ENCODE results near the gene LRMDA. TPM values are rescaled to one million over a fixed set of nuclear protein-coding genes. Genes with fewer than 3 reads are reported as not detected.

LRMDA gene
- total RNA-seq, 2 experiments from 2014 or later: not detected

DNA sequence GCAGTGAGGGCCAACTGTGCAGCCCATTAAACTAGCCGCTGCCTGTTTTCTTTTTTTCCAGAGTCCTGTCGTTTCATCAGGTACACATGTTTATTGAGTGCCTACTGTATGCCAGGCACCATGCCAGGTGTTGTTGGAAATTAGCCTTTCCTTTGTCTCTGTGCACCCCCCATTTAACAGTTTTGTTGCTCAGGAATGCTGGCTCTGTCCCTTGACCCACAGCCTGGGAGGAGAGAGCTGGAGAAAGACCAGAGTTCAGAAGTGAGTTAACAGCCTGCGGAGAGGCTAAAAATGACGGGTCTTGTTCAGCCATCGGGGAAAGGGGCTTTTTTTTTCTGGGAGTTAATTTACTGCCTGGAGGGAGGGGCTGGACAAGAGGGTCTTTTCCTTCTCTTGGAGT is 1.3 kb downstream of the LRMDA start:
- no peaks in the 10 kb centered on the region for H3K9me3 ChIP-seq (ENCODE audit: control insufficient read depth in 1 of 2, insufficient read depth in 1 of 2, low read length in 2 of 2)
- H3K27ac Mint-ChIP-seq: no peak overlapping the region
- intact Hi-C loops (cut with DNase I, micrococcal nuclease): no loop called here
- H3K4me3 Mint-ChIP-seq: no peak overlapping the region
- H3K36me3 Mint-ChIP-seq (ENCODE audit: low read depth): no peaks in the 10 kb centered on the region
- ChIA-PET POLR2A (no interaction called here), CTCF (no interaction called here)
- H3K4me1 Mint-ChIP-seq (ENCODE audit: low read depth): peaks cover 7% of the 10 kb centered on the region
- H3K4me1 ChIP-seq (ENCODE audit: insufficient read depth, low read length): peaks cover 3% of the 10 kb centered on the region
- no peak overlapping the region for H3K4me3 ChIP-seq (ENCODE audit: low read length)
- TF ChIP-seq, protein P1, sequence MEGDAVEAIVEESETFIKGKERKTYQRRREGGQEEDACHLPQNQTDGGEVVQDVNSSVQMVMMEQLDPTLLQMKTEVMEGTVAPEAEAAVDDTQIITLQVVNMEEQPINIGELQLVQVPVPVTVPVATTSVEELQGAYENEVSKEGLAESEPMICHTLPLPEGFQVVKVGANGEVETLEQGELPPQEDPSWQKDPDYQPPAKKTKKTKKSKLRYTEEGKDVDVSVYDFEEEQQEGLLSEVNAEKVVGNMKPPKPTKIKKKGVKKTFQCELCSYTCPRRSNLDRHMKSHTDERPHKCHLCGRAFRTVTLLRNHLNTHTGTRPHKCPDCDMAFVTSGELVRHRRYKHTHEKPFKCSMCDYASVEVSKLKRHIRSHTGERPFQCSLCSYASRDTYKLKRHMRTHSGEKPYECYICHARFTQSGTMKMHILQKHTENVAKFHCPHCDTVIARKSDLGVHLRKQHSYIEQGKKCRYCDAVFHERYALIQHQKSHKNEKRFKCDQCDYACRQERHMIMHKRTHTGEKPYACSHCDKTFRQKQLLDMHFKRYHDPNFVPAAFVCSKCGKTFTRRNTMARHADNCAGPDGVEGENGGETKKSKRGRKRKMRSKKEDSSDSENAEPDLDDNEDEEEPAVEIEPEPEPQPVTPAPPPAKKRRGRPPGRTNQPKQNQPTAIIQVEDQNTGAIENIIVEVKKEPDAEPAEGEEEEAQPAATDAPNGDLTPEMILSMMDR (IDR thresholded peaks at IDR 0.05): no peak
- H3K27me3 ChIP-seq (ENCODE audit: control insufficient read depth in 1 of 2, insufficient read depth in 2 of 2, low read length in 2 of 2): peaks cover 40 to 50% of the 10 kb centered on the region in 2 experiments
- H3K9me3 Mint-ChIP-seq: no peaks in the 10 kb centered on the region
- peaks cover 76% of the 10 kb centered on the region for H3K27me3 Mint-ChIP-seq
- H3K36me3 ChIP-seq (ENCODE audit: insufficient read depth, low read length): no peaks in the 10 kb centered on the region
- ATAC-seq (ENCODE audit: poor library complexity) (no peak), DNase-seq (no peak)
- no peak overlapping the region for H3K27ac ChIP-seq (ENCODE audit: low read depth in 1 of 2, low read length in 2 of 2)

DNA sequence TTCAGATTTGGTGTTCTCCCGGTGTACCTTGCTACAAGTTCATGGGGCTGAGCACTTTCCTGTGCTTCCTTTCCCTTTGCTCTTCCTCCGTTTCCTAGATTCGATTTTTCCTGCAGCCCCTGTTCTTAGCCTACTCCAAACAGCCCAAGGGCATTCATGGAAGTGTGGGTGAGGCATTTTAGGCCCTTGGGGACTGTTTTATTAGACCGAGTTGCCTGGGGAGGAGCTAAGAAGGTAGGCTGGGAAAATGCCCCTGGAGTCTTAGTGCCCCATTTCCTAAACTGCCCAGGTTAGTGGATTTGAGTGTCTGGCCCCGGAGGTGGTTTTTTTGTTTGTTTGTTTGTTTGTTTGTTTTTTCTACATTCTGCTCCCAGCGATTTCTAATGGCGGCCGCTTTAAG is 1.8 kb downstream of the LRMDA start:
- Mint-ChIP-seq H3K4me3 (no peak overlapping the region), H3K9me3 (no peaks in the 10 kb centered on the region), H3K27ac (no peak overlapping the region), H3K27me3 (peaks cover 74% of the 10 kb centered on the region), H3K4me1 (ENCODE audit: low read depth) (peaks cover 7% of the 10 kb centered on the region), H3K36me3 (ENCODE audit: low read depth) (no peaks in the 10 kb centered on the region)
- CTCF ChIA-PET: no interaction called here
- TF ChIP-seq, protein P1 (IDR thresholded peaks at IDR 0.05): no peak
- ATAC-seq (ENCODE audit: poor library complexity) (no peak), DNase-seq (no peak)
- H3K36me3 ChIP-seq (ENCODE audit: insufficient read depth, low read length): no peaks in the 10 kb centered on the region
- POLR2A ChIA-PET: no interaction called here
- no peak overlapping the region for H3K4me3 ChIP-seq (ENCODE audit: low read length)
- H3K27ac ChIP-seq (ENCODE audit: low read depth in 1 of 2, low read length in 2 of 2): no peak overlapping the region
- H3K27me3 ChIP-seq (ENCODE audit: control insufficient read depth in 1 of 2, insufficient read depth in 2 of 2, low read length in 2 of 2): peaks cover 40 to 50% of the 10 kb centered on the region in 2 experiments
- H3K9me3 ChIP-seq (ENCODE audit: control insufficient read depth in 1 of 2, insufficient read depth in 1 of 2, low read length in 2 of 2): no peaks in the 10 kb centered on the region
- intact Hi-C loops (cut with DNase I, micrococcal nuclease): no loop called here
- peaks cover 3% of the 10 kb centered on the region for H3K4me1 ChIP-seq (ENCODE audit: insufficient read depth, low read length)

DNA sequence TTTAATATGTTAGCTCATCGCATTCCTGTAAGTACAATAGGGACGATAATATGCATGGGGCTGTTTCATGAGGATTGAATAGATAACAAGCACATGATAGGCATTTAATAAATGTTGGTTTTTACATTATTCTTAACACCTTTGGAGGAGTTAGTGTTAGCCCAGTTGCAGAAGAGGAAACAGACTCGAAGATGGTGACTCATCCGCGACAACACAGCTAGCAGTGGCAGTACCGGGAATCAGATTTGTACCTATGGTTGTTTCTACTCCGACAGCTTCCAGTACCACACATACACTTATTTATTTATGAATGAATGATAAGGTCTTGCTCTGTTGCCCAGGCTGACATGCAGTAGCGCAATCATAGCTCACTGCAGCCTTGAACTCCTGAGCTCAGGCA is 2.9 kb downstream of the LRMDA start:
- intact Hi-C loops (cut with DNase I, micrococcal nuclease): no loop called here
- ATAC-seq (ENCODE audit: poor library complexity) (no peak), DNase-seq (peak in 1 of 14 experiments; percentile 14)
- no peak overlapping the region for H3K27ac Mint-ChIP-seq
- no peaks in the 10 kb centered on the region for H3K36me3 Mint-ChIP-seq (ENCODE audit: low read depth)
- CTCF ChIA-PET: no interaction called here
- H3K27ac ChIP-seq (ENCODE audit: low read depth in 1 of 2, low read length in 2 of 2): no peak overlapping the region
- H3K4me3 Mint-ChIP-seq: no peak overlapping the region
- H3K9me3 ChIP-seq (ENCODE audit: control insufficient read depth in 1 of 2, insufficient read depth in 1 of 2, low read length in 2 of 2): no peaks in the 10 kb centered on the region
- no peak overlapping the region for H3K4me3 ChIP-seq (ENCODE audit: low read length)
- peaks cover 39 to 45% of the 10 kb centered on the region in 2 experiments for H3K27me3 ChIP-seq (ENCODE audit: control insufficient read depth in 1 of 2, insufficient read depth in 2 of 2, low read length in 2 of 2)
- H3K36me3 ChIP-seq (ENCODE audit: insufficient read depth, low read length): no peaks in the 10 kb centered on the region
- H3K9me3 Mint-ChIP-seq: no peaks in the 10 kb centered on the region
- H3K4me1 Mint-ChIP-seq (ENCODE audit: low read depth): peaks cover 7% of the 10 kb centered on the region
- H3K4me1 ChIP-seq (ENCODE audit: insufficient read depth, low read length): peaks cover 3% of the 10 kb centered on the region
- TF ChIP-seq, protein P1 (IDR thresholded peaks at IDR 0.05): no peak
- POLR2A ChIA-PET: no interaction called here
- peaks cover 72% of the 10 kb centered on the region for H3K27me3 Mint-ChIP-seq
